NCI-H524 treated with DMSO at 0.1 percent for 48 hours (cell line): Measurements from ENCODE around the gene PUSL1.

Source experiments
- DNase-seq: peaks from one replicate; lab custom pipeline; 2025; lab: John Stamatoyannopoulos, UW

The PUSL1 gene, protein sequence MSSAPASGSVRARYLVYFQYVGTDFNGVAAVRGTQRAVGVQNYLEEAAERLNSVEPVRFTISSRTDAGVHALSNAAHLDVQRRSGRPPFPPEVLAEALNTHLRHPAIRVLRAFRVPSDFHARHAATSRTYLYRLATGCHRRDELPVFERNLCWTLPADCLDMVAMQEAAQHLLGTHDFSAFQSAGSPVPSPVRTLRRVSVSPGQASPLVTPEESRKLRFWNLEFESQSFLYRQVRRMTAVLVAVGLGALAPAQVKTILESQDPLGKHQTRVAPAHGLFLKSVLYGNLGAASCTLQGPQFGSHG

DNA sequence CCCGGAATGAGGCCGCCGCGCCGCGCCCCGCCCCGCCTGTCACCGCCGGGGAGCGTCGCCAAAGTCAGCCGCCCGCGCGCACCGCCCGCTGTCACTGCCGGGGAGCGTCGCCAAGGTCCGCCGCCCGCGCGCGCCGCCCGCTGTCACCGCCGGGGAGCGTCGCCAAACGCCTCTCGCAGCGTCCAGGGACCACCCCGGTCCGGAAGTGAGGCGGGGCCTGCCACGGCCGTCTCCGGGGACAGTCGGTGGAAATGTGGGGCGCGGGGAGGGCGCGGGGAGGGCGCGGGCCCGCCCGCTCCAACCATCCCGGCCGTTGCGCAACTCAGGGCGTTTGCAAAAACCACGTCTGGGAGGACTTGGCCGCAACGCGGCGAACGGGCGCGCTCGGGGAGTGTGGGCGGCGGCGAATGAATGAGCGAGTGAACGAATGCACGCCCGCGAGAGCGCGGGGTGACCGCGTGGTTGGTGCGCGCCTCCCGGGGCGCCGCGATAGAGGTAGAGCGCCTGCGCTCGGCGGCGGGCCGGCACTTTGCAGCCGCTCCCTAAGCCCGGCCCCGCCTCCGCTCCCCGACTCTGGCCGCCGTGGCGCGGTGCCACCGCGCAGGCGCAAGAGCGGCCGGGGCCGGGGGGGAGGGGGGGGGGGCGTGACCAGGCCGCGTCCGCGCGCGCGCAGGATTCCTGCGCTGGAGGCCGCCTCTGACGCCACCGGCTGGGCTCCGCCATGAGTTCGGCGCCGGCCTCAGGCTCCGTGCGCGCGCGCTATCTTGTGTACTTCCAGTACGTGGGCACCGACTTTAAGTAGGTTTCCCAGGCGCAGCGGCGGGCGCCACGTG lies at the start of gene PUSL1, which contains the start of gene ACAP3:
PUSL1 (plus strand) TSS at position 675 of the 833 bp plus-strand sequence; CDS start at position 722, 47 bp downstream.
ACAP3 (minus strand) TSS at position 8 of the 833 bp plus-strand sequence. CDS start 115 bp downstream, outside the sequence.
- peak; percentile 50 for DNase-seq

DNA sequence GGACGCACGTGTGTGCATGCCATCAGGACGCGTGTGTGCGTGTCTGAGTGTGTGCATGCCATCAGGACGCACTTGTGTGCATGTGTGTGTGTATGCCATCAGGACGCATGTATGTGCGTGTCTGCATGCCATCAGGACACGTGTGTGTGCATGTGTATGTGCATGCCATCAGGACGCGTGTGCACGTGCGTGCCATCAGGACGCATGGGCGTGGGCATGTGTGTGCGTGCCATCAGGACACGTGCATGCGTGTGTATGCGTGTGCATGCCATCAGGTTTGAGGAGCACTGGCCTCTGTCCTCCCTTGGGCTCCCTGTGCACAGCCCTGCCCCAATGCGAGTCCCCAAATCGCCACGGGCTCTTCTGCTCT lies 49.3 kb upstream of the PUSL1 start:
- DNase-seq: no peak

DNA sequence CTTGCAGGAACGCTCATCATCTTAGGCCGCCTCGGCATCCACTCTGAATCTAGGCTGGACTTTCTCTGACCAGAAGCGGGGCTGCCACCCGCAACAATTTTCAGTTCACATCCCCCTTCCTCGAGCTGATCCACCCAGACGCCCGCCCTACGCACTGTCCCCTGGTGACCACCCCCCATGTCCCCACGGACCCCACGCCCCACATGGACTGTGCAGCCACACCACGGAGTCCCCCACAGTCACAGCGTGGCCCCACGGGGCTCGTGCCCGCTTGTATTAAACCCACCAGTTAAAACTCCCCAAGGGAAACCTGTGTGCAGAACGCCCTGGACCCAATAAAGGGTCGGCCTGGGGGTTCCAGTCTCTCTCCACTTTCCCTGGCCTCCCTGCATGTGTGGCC lies 48.9 kb upstream of the PUSL1 start:
- no peak for DNase-seq

DNA sequence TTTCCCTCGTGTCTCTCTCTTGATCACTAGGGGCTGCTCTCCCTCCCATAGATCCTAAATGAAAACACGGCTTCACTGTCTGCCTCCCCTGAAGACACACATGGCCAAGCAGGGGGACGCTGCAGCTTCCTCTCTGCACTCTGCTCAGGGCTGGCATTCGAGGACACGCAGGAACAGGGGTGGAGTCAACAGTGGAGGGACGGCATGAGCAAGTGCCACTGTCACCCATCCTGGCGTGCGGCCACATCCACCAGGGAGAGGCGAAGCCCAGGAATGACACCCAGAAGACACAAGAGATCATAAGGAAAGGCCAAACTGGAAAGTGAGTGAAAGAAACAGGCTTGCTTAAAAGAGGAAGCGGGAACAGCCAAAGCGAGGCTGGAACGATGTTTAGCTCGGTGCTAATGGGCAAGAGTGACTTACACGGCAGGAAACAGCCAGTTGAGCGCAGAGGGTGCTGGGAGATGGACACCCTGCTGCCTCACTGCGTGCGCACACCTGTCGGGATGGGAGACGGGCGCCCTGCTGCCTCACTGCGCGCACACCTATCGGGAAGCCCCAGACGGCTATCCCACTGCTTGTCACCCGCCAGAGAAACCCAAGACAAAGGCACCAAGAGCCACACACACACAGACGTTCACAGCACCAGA lies 48.3 kb upstream of the PUSL1 start:
- no peak for DNase-seq

DNA sequence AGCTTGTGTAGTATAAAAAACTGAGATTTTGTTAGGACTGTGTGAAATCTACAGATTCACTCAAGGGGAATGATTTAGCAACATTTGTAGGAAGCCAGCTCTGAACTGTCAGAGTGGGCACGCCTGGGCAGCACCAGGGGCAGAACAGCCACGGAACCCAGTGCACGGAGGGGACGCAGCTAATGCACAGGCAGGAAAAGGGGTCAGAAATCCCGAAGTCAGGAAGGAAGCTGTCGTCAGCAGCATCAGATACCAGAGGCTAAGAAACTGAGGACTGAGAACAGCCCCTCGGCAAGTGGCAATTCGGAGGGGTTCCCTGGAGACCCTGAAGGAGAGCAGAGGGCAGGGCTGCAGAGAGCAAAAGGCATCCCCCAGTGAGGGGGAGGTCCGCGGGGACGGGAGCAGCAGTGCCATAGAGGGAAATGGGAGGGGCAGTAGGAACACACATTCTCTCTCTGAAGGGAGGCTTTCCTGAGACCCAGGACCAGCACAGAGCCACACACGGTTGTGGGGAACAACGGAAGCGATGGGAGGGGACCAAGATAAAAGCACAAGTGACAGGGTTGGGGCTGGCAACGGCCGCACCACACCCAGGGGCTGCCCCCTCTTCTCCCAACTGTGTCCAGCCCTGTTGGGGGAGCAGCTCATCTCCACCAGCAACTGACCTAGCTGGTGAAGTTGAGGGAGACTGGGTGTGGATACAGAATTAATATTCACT lies 47.4 kb upstream of the PUSL1 start:
- no peak for DNase-seq

DNA sequence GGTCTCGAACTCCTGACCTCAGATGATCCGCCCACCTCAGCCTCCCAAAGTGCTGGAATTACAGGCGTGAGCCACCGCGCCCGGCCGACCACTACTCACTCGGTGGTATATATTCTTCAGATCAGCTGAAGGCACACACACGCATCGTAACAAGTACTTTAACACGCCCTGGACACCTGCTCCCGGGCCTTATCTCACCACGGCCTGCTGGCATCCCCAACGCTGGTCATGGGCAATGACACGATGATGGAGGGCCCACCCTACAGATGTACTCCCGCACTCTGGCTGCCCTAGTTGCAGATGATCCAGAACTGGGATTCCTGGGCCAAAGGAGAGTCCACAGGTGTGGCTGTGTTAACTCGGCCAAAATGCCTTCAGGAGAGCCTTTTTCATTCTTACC lies 46.3 kb upstream of the PUSL1 start:
- no peak for DNase-seq

DNA sequence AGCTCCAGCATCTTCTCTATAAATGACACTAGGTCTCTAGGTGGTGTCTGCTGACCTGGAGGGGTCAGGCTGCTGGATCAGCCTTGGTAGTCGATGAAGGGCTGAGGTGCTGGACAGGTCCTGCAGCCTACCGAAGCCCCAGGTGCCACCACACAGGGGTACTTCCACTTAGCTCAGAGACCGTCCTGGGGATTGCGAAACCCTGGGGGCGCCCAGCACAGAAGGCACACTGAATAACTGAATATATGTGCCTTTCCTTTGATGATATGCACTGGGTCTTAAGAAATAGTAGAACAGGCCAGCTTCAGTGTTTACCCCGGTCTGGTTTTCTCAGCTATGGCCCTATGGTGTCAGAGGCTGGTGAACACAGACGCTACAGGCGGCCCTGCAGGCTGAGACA lies 45.6 kb upstream of the PUSL1 start:
- no peak for DNase-seq

DNA sequence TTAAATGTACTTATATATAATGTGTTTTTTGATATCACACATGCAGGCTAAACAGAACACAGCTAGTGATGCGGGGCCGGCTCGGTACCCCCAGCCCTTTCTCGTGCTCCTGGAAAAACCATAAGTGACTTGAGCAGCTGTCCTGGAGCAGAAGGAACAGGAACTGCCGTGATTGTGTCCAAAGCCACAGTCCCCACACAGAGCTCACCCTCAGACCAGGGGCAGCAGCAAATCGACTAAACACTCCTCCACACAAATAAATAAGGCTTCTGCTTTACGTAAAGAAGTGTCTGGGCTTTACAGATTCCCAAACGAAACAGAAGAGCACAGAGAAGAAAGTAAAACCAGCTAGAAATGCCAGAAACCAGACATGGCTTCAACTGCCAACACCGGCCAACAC lies 44.4 kb upstream of the PUSL1 start:
- no peak for DNase-seq

DNA sequence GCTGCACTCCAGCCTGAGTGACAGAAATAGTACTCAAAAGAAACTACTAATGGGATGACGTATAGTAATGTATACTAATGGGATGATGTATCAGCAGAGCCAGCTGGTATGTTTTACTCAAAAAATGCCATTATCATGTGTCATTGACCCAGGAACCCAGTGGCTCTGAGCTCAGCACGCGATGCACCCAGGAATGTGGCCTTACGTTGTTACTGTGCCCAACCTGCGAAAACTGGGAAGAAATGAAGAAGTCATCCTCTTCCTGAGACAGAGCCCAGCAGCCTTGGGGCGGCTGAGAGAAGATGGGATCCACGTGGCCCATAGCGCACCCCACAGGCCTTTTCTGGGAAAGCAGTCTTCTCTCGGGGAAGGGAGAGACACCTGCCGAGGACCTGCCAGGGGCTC lies 43.5 kb upstream of the PUSL1 start:
- DNase-seq: no peak

DNA sequence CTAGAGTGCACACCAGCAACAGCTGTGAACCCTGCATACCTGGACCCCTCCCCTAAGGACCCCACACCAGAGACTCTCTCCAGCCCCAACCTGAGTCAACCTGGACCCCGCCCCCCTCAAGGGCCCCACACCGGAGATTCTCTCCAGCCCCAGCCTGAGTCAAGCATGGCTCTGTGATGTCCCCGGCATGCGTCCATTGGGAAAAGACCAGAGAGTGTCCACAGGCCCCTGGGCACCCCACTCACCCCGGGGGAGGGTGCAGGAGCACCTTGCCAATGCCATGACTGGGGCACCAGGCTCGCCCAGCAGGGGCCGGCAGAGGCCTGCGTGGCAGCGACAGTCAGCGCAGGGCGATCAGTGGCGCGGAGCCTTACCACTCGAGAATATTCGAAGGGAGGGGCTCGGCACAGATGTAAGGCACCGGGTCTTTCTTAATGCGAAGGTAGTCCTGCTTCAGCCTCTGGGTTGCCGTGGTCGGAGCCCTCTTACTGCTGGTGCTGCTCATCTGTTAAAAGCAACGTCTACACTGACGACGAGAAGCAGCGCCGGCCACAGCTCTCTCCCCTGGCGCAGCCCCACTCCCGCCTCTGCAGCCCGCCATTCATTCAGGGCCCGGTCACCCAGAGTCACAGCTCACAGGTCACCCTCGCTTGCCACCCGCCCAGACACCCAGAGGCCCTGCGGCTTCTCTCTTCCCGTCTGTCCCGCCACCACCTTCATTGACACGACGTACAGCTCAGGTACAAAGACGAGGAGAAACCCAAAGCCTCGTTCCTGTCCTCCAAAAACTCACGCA lies 40.7 kb upstream of the PUSL1 start:
- DNase-seq: no peak

DNA sequence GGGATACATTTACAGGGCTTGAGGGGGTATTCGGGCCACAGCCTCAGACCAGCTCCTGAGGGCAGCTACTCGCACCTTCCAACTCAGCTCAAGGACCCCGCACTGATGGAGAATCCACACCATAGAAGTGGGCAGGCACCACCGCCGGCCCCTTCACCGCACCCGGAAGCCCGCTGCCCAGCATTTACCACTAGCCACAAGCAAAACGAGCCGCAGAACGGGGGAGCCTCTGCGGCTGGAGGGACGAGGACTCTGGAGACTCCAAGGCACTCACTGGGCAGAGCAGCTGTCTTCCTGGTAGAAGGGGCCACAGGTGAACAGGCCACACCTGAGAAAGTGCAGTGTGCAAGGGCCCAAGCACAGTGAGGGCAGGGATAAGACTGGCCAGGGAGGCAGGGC lies 40.1 kb upstream of the PUSL1 start:
- no peak for DNase-seq

DNA sequence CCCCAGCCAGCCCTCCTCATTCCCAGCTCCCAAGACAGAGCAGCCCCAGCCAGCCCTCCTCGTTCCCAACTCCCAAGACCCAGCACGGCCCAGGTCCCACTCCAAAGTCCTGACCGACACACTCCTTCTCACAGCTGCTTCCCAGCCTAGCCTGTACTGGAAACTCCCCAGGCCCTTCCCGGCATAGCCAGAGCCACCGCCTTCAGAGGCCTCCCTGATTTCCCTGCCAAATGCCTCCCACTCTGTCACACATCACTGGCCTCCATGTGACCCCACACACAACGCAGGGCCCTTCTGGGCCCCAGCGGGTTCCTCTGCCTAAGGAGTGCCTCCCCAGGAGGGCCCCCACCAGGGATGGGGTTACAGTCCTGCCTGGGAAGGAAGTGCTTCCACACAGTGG lies 37.6 kb upstream of the PUSL1 start:
- DNase-seq: no peak

DNA sequence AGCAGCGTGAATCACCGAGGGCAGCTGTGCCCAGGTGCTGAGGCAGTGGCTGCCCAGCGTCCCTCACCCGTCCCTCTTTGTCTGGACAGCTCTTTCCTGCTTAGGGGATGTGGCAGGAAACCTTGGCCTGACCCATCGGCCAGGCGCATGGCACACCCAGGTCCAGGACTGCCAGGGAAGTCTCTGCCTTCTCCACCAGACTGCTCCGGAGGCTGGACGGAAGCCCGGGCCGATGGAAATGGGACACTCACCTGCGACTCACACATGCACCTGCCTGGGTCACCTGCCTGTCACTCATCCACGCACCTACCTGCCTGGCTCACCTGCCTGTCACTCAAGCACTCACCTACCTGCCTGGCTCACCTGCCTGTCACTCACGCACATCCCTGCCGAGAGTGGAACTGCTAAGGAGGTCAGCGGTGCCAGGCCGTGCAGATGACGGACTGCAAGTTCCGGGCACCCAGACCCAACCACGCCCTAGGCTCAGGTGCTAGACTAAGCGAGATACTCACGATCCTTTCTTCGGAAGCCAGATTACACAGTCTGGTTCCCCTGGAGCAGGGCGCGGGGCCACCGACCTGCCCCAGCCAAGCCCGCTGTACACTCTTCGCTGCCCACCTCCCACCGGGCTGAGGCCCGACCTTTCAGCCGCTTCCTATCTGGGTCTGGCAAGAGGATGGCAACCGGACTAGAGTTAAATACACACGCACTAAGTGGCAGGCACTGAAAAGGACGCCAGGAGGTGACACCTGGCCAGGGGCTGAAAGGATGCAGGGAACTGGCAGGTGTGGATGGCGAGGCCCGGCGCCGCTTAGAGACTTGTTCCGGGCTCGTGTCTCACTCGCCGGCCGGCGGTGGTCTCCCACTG lies 35.8 kb upstream of the PUSL1 start:
- no peak for DNase-seq

DNA sequence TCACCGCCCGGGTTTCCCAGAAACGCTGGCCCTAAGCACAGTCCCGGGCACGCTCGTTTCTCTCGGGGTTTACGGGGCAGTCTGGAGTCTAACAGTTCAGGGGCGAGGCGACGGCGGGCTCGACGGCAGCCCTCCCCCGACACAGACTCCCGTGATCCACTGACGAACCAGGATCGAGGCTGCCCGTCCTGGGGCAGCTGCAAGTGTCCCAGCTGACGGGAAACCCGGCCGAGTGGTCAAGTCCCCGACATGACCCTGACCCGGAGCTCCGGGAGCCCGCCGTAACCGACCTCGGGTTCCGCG lies 35.2 kb upstream of the PUSL1 start:
- no peak for DNase-seq

DNA sequence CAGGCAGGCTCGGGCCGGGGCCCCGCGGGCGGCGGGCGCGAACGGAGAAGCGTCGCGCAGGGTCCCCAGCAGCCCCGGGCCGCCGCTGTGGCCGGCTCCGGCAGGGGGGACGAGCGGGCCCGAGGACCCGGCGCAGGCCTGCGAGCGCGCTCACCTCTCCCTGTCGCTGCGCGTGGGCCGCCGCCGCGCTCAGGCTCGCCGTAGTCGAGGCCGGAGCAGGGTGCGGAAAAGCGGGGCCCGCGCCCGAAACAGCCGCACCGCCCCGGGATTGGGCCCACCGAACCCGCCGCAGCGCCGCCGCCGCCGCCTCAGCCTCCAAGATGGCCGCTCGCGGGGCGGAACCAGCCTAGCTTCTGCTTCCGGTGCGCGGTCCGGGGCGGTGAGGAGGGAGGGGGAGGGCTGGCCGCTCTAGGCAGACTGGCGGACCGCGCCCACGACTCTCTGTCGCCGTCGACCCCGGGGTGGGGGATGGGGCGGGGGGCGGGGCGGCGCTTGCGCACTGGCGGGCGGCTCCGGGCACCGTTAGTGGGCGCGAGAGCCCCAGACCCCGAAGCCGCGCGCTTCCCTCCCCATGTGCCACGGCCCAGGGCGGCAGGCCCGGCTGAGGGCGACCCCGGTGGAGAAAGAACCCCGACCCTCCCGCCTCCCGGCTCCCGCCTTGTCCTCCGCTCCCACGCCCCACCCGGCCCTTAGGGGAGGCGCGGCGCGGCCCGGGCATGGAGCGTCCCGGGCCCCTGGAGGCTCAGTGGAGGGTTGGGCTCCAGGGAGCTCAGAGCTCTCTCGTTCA lies 34.7 kb upstream of the PUSL1 start, which contains the start of gene UBE2J2:
UBE2J2 (minus strand) TSS at position 343 of the 787 bp plus-strand sequence. CDS start 5,862 bp downstream, outside the sequence.
- DNase-seq: no peak

DNA sequence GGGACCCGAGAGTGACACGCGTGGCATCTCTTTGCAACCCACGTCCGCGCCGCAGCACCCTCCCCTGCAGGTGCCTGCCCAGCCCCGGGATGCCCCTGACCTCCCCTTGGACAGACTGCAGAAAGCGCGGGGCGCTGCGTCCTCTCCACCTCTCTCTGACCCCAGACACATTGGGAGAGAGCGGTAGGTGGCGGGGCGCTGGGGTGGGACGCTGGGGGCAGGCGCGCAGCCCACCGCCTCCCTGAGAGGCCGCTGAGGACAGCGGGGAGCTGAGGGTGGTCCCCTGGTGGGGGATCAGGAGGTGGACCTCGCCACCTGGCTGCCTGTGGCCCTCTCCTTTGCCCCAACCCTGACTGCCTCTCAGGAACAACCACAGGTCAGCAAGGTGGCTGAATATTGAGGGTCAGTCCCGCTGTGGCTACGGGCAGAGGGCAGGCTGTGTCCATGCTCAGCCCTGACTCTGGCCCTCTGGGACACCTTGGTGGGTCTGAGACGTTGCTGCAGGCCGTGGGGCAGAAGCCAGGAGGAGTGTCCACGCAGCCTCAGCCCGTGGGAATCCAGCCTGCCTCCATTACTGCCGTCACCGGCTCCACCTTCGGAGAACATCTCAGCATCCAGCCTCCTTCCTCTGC lies 34.0 kb upstream of the PUSL1 start:
- no peak for DNase-seq

DNA sequence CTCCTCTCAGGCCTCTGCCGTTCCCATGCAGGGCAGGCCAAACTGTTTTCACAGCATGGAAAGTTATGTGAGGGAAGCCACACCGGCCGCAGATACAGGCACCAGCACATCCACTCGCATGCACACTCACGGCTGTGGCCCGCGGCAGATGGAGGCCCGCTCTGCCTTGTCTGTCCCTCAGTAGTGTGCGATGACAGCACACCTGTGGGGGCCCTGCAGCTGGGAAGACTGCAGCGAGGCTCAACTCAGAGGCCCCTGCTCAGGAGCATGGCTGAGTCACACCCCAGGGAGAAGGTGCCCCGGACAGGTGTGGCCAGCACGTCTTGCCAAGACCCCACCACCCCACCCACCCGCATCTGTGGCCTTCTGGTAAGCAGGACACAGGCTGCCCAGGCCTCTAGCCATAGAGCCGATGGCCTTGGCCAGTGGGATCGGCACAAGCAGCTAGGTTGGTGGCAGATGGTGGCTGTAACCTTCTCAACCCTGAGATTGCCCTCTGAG lies 33.4 kb upstream of the PUSL1 start:
- no peak for DNase-seq

DNA sequence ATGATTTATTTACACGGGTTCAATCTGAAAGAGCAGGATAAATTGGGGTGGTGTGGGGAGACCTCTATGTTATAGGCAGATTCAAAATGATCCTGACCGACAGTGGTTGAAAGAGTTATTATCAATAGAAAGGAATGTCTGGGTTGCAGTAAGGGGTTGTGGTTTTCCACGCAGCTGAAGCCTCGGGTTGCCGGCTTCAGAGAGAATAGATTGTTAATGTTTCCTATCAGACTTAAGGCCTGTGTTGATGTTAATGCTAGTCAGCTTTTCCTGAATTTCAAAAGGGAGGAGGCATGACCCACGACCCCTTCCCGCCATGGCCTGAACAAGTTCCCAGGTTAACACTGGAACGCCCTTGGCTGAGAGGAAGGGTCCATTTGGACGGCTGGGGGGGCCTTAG lies 32.6 kb upstream of the PUSL1 start:
- no peak for DNase-seq

DNA sequence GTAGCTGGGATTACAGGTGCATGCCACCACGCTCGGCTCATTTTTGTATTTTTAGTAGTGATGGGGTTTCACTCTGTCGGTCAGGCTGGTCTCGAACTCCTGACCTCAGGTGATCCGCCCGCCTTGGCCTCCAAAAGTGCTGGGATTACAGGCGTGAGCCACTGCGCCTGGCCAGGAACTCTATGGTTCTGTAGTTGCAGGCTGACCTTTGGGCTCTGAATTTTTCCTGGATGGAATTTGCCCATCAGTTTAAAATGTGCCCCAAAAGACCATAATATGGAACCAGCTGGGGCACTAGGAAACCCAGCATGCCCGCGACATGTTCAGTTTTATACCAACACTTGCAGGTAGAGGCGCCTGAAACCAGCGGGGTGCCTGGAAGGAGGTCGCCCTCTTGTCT lies 29.8 kb upstream of the PUSL1 start:
- DNase-seq: no peak
